ENCODE data around the gene HECW1.
A peak's percentile ranks its signal among the peaks of the same experiment; 100 is the strongest.

HECW1 gene

DNA sequence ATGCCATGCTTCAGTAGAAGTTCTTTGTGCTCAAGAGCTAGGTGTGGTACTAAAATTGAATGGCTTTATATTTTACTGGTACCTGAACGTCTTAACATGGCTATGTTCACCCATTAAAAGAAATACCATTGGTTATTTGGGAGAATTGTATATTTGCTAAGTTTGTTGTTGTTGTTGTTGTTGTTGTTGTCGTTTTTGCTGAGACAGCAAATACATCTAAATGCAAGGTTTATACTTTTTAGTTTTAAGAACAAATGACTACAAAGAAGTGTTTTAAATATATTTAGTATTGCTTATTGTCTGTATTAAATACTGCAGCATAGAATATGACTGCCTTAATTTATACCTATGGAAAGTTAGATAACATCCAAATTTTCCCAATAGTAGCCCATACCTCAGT, 66.9 kb downstream of the HECW1 start:
- Histone ChIP-seq H3K36me3 (ENCODE audit: control insufficient read depth, insufficient read depth, low read length) (no peaks in the 10 kb centered on the region), H3K9ac (ENCODE audit: low read depth, low read length) (no peak overlapping the region), H3K27me3 (ENCODE audit: control insufficient read depth, insufficient read depth, low read length) (no peaks in the 10 kb centered on the region), H3K9me3 (ENCODE audit: control insufficient read depth, insufficient read depth, low read length) (no peaks in the 10 kb centered on the region), H3K4me1 (ENCODE audit: control insufficient read depth, insufficient read depth, low read length) (no peaks in the 10 kb centered on the region), H3K27ac (ENCODE audit: low read depth, low read length) (no peak overlapping the region), H3K4me3 (ENCODE audit: low read depth, low read length) (no peak overlapping the region)

DNA sequence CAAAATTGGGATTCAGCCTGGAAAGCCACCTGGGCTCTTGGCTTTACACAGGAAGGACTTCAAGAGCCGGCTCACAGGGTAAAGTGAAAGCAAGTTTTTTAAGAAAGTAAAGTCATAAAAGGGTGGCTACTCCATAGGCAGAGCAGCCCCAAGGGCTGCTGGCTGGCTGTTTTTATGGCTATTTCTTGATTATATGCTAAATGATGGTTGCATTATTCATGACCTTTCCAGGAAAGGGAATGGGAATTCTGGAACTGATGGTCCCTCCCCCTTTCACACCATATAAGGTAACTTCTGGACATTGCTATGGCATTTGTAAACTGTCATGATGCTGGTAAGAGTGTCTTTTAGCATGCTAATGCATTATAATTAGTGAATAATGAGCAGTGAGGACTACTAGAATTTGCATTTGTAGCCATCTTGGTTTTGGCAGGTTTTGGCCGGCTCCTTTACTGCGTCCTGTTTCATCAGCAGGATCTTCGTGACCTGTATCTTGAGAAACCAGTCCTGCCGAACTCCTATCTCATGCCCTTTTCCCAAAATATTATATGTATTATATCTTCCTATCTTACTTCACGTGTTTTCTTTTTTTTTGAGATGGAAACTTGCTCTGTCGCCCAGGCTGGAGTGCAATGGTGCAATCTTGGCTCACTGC, 80.5 kb downstream of the HECW1 start:
- H3K4me3 ChIP-seq (ENCODE audit: low read depth, low read length) = no peak overlapping the region
- H3K27me3 ChIP-seq (ENCODE audit: control insufficient read depth, insufficient read depth, low read length) = no peaks in the 10 kb centered on the region
- no peaks in the 10 kb centered on the region for H3K36me3 ChIP-seq (ENCODE audit: control insufficient read depth, insufficient read depth, low read length)
- H3K9ac ChIP-seq (ENCODE audit: low read depth, low read length) = no peak overlapping the region
- peaks cover 35% of the 10 kb centered on the region for H3K4me1 ChIP-seq (ENCODE audit: control insufficient read depth, insufficient read depth, low read length)
- H3K9me3 ChIP-seq (ENCODE audit: control insufficient read depth, insufficient read depth, low read length) = no peaks in the 10 kb centered on the region
- H3K27ac ChIP-seq (ENCODE audit: low read depth, low read length) = no peak overlapping the region

DNA sequence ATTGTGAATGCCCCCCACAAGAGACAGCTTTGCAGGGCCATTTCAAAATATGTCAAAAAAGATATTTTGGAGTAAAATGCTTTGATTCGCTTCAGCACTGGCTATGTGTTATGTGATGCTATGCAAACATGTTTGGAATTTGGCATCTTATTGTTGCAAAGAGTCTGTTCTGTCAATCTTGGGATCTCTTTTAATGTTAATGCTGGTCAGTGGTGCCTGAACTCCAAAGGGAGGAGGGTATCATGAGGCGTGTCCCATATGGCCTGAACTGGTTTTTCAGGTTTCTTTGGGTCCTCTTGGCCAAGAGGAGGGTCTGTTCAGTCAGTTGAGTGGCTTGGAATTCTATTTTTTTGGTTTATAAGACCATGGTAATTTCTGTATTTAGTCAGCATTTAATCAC, 81.4 kb downstream of the HECW1 start:
- Histone ChIP-seq H3K4me3 (ENCODE audit: low read depth, low read length) (no peak overlapping the region), H3K9me3 (ENCODE audit: control insufficient read depth, insufficient read depth, low read length) (no peaks in the 10 kb centered on the region)

DNA sequence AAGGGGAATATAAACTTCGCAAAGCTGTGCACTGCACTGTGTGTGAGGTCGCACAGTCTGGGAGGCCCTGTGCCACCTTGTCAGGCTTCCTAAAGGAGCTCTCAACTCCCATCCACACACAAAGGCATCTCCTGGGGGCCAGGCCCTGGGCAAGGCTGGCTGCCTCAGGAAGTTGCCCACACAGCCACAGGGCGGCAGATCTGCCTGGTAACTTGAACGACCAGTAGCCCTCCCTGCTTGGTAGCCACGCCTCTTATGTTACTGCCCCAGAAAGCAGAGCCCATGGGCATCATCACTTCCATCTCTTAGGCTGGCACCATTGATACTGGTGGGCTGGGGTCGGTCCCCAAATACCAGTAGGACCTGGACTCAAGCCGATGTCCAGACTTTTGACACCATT, 82.8 kb downstream of the HECW1 start:
- Histone ChIP-seq H3K9ac (ENCODE audit: low read depth, low read length) (no peak overlapping the region), H3K4me1 (ENCODE audit: control insufficient read depth, insufficient read depth, low read length) (peaks cover 46% of the 10 kb centered on the region), H3K9me3 (ENCODE audit: control insufficient read depth, insufficient read depth, low read length) (no peaks in the 10 kb centered on the region)

More for the DNA sequence above, 81.4 kb downstream of the HECW1 start:
- H3K4me1 ChIP-seq (ENCODE audit: control insufficient read depth, insufficient read depth, low read length) = peaks cover 40% of the 10 kb centered on the region
- no peak overlapping the region for H3K9ac ChIP-seq (ENCODE audit: low read depth, low read length)
- H3K27ac ChIP-seq (ENCODE audit: low read depth, low read length) = peak overlapping the region; percentile 46
- H3K27me3 ChIP-seq (ENCODE audit: control insufficient read depth, insufficient read depth, low read length) = no peaks in the 10 kb centered on the region
- H3K36me3 ChIP-seq (ENCODE audit: control insufficient read depth, insufficient read depth, low read length) = no peaks in the 10 kb centered on the region

DNA sequence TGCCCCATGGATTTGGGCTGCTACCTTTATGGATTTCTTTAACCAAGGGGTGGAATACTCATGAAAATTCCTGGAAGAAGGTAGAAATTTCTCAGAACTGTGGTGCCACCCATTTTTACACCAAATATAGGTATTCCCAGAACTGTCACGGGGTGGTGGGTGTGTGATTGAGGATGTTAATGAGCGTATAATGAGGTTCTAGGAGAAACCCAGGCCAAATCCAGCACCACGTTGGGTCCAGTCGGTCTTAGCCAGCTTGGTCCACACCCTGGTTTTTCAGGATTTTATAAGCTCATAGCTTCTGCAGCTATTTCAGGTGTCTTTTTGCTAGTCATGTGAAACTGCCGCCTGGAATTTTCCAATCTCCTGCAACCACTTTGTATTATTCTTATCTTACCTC, 83.3 kb downstream of the HECW1 start:
- Histone ChIP-seq H3K36me3 (ENCODE audit: control insufficient read depth, insufficient read depth, low read length) (no peaks in the 10 kb centered on the region), H3K27me3 (ENCODE audit: control insufficient read depth, insufficient read depth, low read length) (no peaks in the 10 kb centered on the region), H3K9me3 (ENCODE audit: control insufficient read depth, insufficient read depth, low read length) (no peaks in the 10 kb centered on the region), H3K9ac (ENCODE audit: low read depth, low read length) (no peak overlapping the region), H3K4me3 (ENCODE audit: low read depth, low read length) (no peak overlapping the region), H3K4me1 (ENCODE audit: control insufficient read depth, insufficient read depth, low read length) (peaks cover 46% of the 10 kb centered on the region), H3K27ac (ENCODE audit: low read depth, low read length) (no peak overlapping the region)

More for the DNA sequence above, 82.8 kb downstream of the HECW1 start:
- H3K27me3 ChIP-seq (ENCODE audit: control insufficient read depth, insufficient read depth, low read length) = no peaks in the 10 kb centered on the region
- no peak overlapping the region for H3K27ac ChIP-seq (ENCODE audit: low read depth, low read length)
- no peaks in the 10 kb centered on the region for H3K36me3 ChIP-seq (ENCODE audit: control insufficient read depth, insufficient read depth, low read length)
- H3K4me3 ChIP-seq (ENCODE audit: low read depth, low read length) = no peak overlapping the region

DNA sequence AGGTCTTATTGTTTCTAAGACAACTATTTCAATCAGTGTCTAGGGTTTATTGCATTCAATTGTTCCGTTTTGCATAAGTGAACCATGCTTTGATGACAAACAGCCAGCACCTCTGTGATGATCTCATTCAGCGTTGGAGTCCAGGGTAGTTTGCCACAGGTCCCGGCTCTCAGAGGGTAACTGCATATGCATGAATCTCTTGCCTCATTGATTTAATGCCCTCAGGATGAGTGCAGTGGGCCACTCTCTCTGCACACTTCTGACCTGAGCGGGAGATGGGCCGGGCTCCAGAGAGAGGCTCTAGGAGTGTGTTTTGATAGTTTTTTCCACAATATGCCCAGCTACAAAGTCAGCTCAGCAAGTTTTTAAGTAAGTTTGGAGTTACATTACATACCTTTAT, 83.9 kb downstream of the HECW1 start:
- Histone ChIP-seq H3K9ac (ENCODE audit: low read depth, low read length) (no peak overlapping the region), H3K9me3 (ENCODE audit: control insufficient read depth, insufficient read depth, low read length) (no peaks in the 10 kb centered on the region), H3K4me1 (ENCODE audit: control insufficient read depth, insufficient read depth, low read length) (peaks cover 46% of the 10 kb centered on the region), H3K27ac (ENCODE audit: low read depth, low read length) (no peak overlapping the region), H3K27me3 (ENCODE audit: control insufficient read depth, insufficient read depth, low read length) (no peaks in the 10 kb centered on the region), H3K36me3 (ENCODE audit: control insufficient read depth, insufficient read depth, low read length) (no peaks in the 10 kb centered on the region), H3K4me3 (ENCODE audit: low read depth, low read length) (no peak overlapping the region)

DNA sequence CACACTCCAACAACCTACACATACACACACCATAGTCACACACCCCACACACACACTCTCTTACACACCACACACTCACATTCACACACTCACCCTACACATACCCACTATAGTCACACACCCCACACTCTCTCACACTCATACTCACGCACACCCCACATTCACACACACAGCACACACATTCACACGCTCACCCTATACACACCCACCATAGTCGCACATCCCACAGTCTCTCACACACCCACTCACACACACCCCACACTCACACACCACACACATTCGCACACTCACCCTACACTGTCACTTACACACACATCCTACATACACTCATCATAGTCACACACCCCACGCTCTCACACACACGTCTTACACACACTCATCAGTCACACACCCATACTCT, 85.6 kb downstream of the HECW1 start:
- Histone ChIP-seq H3K4me1 (ENCODE audit: control insufficient read depth, insufficient read depth, low read length) (peaks cover 46% of the 10 kb centered on the region), H3K4me3 (ENCODE audit: low read depth, low read length) (no peak overlapping the region), H3K27me3 (ENCODE audit: control insufficient read depth, insufficient read depth, low read length) (no peaks in the 10 kb centered on the region), H3K36me3 (ENCODE audit: control insufficient read depth, insufficient read depth, low read length) (no peaks in the 10 kb centered on the region), H3K9me3 (ENCODE audit: control insufficient read depth, insufficient read depth, low read length) (no peaks in the 10 kb centered on the region), H3K9ac (ENCODE audit: low read depth, low read length) (no peak overlapping the region), H3K27ac (ENCODE audit: low read depth, low read length) (no peak overlapping the region)

DNA sequence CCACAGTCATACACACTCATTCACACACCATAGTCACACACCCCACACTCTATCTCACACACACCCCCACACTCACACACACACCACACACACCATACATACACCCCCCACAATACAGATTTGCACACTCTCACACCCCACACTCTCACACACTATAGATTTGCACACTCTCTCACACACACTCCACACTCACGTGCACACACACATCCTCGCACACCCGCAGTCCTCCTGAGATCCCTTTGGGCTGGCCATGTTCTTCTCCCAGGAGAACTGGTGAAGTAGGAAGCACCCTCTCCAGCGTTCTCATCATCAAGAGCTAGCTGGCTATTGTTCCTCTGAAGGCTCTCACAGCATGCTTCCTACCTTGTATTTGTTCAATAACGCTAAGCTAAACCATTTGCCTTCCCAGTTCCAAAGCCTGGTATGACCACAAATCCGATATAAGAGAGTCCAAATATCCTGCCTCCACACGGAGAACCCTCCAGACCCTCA, 86.2 kb downstream of the HECW1 start:
- Histone ChIP-seq H3K9ac (ENCODE audit: low read depth, low read length) (no peak overlapping the region), H3K27ac (ENCODE audit: low read depth, low read length) (no peak overlapping the region), H3K27me3 (ENCODE audit: control insufficient read depth, insufficient read depth, low read length) (no peaks in the 10 kb centered on the region), H3K9me3 (ENCODE audit: control insufficient read depth, insufficient read depth, low read length) (no peaks in the 10 kb centered on the region), H3K4me1 (ENCODE audit: control insufficient read depth, insufficient read depth, low read length) (peaks cover 45% of the 10 kb centered on the region), H3K36me3 (ENCODE audit: control insufficient read depth, insufficient read depth, low read length) (no peaks in the 10 kb centered on the region), H3K4me3 (ENCODE audit: low read depth, low read length) (no peak overlapping the region)

DNA sequence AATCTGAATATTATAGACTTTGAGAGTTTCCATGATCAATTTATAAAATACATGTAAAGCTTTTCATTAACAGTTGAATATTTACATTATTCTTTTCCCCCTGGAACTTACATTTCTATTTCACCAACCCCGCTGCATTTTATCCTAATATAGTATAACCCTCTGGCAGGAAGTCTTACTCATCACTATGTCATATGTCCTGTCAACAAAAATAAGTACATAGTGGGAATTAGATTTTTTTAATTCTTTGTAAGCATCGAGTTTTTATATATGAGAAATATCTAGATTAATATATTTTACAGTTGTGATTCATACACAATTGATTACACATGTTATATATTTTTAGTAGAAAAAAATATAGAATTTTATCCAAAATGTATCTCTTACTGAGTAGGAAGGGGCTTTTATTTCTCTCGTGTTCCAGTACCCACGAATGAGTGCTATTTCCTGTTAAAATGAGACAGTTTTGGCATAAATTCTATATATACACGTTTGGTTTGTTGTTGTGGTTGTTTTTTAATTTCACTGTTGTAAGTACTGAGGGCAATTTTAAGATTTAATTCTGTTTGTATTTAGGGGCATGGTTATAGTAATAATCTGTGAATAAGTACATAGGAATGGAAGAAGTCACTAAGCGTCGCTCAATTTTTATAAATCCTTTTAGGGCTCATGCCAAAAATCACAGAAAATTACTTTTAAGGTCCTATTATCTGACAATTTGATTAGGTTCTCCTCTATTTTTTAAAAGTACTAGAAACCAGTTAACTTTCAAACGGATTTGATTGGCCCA, 87.1 kb downstream of the HECW1 start:
- no peaks in the 10 kb centered on the region for H3K9me3 ChIP-seq (ENCODE audit: control insufficient read depth, insufficient read depth, low read length)
- H3K36me3 ChIP-seq (ENCODE audit: control insufficient read depth, insufficient read depth, low read length) = no peaks in the 10 kb centered on the region
- H3K4me1 ChIP-seq (ENCODE audit: control insufficient read depth, insufficient read depth, low read length) = peaks cover 36% of the 10 kb centered on the region
- H3K9ac ChIP-seq (ENCODE audit: low read depth, low read length) = no peak overlapping the region
- H3K27ac ChIP-seq (ENCODE audit: low read depth, low read length) = no peak overlapping the region
- H3K4me3 ChIP-seq (ENCODE audit: low read depth, low read length) = no peak overlapping the region
- H3K27me3 ChIP-seq (ENCODE audit: control insufficient read depth, insufficient read depth, low read length) = no peaks in the 10 kb centered on the region

DNA sequence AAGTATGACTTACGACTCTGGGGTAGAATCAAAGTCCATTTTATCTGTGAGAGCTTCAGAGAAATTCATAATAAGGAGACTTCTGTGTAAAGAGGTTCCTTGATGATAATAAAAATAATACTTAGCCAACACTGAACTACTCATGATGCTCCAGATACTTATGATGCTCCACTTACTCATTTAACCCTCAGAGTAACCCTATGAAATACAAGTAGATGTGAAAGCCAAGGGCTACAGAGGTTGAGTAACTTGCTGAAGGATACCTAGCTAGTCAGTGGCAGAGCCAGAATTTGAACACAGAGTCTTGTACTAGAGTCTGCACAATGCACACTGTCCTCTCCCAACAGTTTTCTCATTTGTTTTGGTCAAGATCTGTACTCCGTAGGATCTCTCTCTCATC, 89.5 kb downstream of the HECW1 start:
- Histone ChIP-seq H3K27me3 (ENCODE audit: control insufficient read depth, insufficient read depth, low read length) (no peaks in the 10 kb centered on the region), H3K36me3 (ENCODE audit: control insufficient read depth, insufficient read depth, low read length) (no peaks in the 10 kb centered on the region), H3K9ac (ENCODE audit: low read depth, low read length) (no peak overlapping the region), H3K27ac (ENCODE audit: low read depth, low read length) (no peak overlapping the region), H3K4me1 (ENCODE audit: control insufficient read depth, insufficient read depth, low read length) (peaks cover 18% of the 10 kb centered on the region), H3K9me3 (ENCODE audit: control insufficient read depth, insufficient read depth, low read length) (no peaks in the 10 kb centered on the region), H3K4me3 (ENCODE audit: low read depth, low read length) (no peak overlapping the region)

DNA sequence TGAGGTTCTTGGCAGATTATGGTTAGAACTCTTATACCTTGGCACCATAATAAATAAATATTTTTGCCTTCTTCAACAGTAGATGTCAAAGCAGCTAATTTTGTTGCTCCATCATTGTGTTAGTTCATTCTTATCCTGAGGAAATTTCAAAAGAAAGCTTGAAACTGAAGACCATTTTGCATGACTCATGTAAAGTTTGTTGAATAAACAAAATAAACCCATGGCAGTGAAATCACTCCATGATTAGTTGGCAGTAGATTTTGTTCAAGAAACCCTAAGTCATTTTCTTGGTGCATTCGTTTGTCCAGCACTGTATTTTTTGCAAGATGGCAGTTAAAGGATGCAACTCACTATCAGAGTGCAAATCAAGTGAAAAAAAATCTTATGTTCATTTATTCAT, 91.6 kb downstream of the HECW1 start:
- no peak overlapping the region for H3K27ac ChIP-seq (ENCODE audit: low read depth, low read length)
- H3K4me1 ChIP-seq (ENCODE audit: control insufficient read depth, insufficient read depth, low read length) = peaks cover 20% of the 10 kb centered on the region
- no peak overlapping the region for H3K9ac ChIP-seq (ENCODE audit: low read depth, low read length)
- H3K9me3 ChIP-seq (ENCODE audit: control insufficient read depth, insufficient read depth, low read length) = no peaks in the 10 kb centered on the region
- H3K4me3 ChIP-seq (ENCODE audit: low read depth, low read length) = no peak overlapping the region
- H3K27me3 ChIP-seq (ENCODE audit: control insufficient read depth, insufficient read depth, low read length) = no peaks in the 10 kb centered on the region
- H3K36me3 ChIP-seq (ENCODE audit: control insufficient read depth, insufficient read depth, low read length) = no peaks in the 10 kb centered on the region
